GM21360 (cell line): ENCODE data around the gene ULK1.
"Not testable (repeated sequence)": the region's sequence is repeated elsewhere in the genome, so short reads cannot be mapped to it uniquely, and the experiment has no call there.

Source experiments
- ATAC-seq: cut with Tn5 transposase; IDR thresholded peaks from one replicate; pipeline ENCODE4 v1.9.1; 2021; ENCODE audit warnings: mild to moderate bottlenecking, moderate library complexity; ENCODE audit not compliant: unreplicated experiment

ULK1 gene

DNA sequence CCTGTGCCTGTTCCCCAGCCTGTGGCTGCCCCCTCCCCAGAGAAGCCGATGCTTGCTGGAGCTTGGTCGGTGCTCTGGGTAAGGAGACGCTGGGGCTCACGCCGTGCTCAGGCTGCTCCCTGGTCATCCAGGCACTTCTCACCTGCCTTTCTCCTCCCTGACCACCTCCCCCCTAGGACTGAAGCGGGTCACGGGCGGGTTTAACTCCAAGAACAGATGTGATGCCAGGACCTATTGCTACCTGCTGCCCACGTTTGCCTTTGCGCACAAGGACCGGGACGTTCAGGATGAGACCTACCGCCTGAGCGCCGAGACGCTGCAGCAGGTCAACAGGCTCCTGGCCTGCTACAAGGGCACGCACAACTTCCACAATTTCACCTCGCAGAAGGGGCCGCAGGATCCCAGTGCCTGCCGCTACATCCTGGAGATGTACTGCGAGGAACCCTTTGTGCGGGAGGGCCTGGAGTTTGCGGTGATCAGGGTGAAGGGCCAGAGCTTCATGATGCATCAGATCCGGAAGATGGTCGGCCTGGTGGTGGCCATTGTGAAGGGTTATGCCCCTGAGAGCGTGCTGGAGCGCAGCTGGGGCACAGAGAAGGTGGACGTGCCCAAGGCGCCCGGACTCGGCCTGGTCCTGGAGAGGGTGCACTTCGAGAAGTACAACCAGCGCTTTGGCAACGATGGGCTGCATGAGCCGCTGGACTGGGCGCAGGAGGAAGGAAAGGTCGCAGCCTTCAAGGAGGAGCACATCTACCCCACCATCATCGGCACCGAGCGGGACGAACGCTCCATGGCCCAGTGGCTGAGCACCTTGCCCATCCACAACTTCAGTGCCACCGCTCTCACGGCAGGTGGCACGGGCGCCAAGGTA lies 46.9 kb downstream of the ULK1 start:
- no peak for ATAC-seq

- ATAC-seq: no peak
Measured at GRCh38 chr12:131941987-131942341, 47.5 kb downstream of the ULK1 start.

- ATAC-seq: no peak
Measured at GRCh38 chr12:131942671-131943070, 48.2 kb downstream of the ULK1 start.

DNA sequence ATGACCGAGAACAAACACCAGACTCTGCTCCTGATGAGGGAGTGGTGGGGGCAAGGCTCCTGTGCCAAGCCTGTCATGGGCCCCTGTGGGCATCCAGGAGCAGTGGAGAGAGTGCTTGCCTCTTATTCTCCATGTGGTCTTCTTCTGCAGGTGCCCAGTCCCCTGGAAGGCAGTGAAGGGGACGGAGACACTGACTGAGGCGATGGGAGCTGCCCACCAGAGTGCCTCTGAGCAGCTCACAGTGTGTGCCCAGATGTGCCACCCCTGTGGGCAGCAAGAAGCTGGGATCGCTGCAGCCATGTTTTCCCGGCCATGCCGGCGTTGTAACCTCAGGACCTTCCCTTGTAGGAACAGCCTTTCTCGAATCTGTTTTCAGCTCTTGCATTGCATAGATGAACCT lies 49.0 kb downstream of the ULK1 start:
- no peak for ATAC-seq

DNA sequence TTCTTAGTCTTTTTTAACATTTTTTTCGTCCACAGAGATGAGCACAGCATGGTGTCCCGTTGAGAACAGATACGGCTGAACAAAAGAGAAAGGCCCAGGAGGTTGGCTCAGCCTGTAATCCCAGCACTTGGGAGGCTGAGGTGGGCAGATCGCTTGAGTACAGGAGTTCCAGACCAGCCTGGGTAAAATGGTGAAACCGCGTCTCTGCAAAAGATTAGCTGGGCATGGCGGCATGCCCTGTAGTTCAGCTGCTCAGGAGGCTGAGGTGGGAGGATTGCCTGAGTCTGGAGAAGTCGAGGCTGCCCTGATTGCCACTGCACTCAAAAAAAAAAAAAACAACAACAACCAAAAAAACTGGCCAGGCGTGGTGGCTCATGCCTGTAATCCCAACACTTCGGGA lies 49.5 kb downstream of the ULK1 start:
- no peak for ATAC-seq

DNA sequence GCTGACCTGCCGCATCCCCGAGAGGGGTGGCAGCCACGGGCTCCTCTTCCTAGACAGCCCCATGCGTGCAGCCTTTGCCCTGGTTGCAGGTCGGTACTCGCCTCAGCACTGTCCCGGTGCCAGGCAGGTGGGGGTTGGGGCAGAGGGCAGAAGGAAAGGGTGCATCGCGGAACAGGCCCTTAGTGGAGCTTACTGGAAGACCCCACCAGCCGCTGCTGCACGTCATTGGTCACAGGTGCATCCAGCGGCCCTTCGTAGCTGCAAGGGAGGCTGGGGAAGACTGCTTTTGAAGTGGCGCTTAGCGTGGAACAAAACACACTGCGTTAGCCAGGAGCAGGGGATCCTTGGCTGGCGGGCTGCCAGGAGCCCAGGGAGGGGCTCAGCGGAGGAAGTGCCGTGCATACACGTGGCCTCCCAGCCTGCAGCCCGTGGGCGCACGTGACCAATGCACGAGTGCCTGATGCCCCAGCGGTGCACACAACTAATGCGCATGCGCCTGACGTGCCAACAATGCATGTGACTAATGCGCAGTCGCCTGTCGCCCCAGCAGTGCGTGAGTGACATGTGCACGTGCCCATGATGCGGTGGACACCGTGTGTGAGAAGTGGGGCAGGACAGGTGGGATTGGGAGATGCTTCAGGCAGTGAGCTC lies 50.3 kb downstream of the ULK1 start:
- no peak for ATAC-seq

GRCh38 chr12:131946757-131947156 lies 52.3 kb downstream of the ULK1 start:
- no peak for ATAC-seq

- ATAC-seq: no peak
Measured at GRCh38 chr12:131947482-131948027, 53.1 kb downstream of the ULK1 start.

GRCh38 chr12:131948166-131948712 lies 53.8 kb downstream of the ULK1 start:
- no peak for ATAC-seq

- not testable (repeated sequence) for ATAC-seq
Measured at GRCh38 chr12:131948713-131949430, 54.5 kb downstream of the ULK1 start.

DNA sequence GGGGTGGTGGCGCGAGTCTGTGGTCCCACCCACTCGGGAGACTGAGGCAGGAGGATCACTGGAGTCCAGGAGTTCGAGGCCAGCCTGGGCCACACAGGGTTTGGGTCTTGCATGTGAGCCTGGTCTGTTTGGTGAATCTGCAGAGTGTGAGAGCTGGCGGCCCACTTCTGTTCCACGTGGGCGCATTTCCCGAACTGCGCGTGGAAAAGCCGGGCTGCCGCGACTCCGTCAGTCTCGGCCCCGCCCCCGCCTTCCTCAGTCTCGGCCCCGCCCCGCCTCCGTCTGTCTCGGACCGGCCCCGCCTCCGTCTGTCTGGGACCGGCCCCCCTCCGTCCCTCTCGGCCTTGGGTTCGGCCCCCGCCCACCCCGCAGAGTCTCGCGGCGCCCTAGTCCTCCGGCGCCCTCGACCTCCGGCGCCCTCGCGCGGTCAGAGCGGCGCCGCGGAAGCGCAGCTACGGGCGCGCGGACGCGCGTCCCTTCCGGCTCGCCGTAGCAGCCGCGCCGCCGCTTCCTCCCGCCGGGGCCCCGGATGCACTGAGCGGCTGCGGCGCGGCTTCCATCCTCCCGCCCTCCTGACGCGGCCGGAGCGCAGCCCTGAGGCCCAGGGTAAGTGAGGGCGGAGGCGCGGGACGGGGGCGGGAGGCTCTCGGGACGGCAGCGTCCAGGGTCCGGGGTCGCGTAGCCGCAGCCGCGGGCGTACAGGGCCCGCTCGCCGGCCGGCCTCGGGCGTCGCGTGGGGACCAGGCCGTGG lies 55.2 kb downstream of the ULK1 start, which contains the start of gene EP400:
Gene EP400, plus strand, starts transcription at position 512 of the 751 bp plus-strand sequence. CDS start 10,678 bp downstream, outside the sequence.
- ATAC-seq: peak; percentile 85

- peak; percentile 34 for ATAC-seq
Measured at GRCh38 chr12:131950182-131950913, 55.9 kb downstream of the ULK1 start.

DNA sequence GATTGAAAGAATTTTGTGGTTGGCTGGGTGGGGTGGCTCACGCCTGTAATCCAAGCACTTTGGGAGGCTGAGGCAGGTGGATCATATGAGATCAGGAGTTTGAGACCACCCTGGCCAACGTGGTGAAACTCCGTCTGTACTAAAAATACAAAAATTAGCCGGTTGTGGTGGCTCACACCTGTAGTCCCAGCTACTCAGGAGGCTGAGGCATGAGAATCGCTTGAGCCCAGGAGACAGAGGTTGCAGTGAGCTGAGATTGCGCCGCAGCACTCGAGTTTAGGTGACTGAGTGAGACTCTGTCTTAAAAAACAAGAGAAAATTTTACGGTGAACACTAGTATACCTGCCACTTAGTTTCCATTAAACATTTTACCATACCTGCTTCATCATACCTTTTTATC lies 59.4 kb downstream of the ULK1 start:
- ATAC-seq: not testable (repeated sequence)

GRCh38 chr12:131954460-131954859 lies 60.0 kb downstream of the ULK1 start:
- ATAC-seq: not testable (repeated sequence)

GRCh38 chr12:131959116-131959515 lies 64.7 kb downstream of the ULK1 start:
- ATAC-seq: no peak

DNA sequence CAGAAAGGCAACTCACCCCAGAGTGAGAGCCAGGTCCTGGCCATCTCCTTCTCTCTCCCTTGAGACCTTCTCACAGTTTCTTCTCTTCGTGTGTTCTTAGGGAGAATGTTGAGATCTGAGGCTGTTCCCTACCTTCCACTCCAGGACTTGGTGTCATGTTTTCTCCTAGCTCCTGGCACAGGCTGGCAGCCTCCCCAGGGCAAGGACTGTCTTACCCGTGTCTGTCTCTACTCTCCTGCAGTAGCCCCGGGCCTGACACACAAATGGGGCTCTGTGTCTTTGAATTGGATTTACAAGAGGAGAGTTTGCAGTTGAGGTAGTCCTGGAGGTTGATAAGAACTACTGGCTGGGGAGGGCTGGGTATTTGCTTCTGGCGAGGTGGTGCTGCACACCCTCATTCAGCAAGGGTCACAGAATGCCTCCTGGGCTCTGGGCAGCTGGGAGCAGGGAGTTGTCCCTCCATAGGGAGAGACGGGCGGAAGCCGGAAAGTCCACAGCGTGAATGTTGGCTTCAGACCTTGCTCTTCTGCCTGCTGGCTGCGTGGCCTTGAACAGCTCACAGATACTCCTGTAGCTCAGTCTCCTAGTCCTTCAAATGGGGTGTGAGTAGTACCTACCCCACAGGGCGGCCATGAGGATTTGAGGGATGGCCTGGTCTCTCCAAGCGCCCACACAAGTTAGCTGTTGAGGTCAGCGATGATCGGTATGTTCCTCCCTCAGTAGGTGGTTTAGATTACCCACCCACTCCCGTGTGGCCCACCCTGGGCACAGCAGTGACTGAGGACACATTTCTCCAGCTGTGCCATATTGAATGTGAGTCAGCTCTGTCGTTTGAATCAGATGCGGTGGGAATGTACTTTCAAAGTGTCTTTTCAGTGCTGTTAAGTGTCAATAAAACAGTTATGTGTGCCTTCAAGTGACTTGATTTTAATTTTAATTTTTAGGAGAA lies 65.5 kb downstream of the ULK1 start:
- ATAC-seq: no peak

DNA sequence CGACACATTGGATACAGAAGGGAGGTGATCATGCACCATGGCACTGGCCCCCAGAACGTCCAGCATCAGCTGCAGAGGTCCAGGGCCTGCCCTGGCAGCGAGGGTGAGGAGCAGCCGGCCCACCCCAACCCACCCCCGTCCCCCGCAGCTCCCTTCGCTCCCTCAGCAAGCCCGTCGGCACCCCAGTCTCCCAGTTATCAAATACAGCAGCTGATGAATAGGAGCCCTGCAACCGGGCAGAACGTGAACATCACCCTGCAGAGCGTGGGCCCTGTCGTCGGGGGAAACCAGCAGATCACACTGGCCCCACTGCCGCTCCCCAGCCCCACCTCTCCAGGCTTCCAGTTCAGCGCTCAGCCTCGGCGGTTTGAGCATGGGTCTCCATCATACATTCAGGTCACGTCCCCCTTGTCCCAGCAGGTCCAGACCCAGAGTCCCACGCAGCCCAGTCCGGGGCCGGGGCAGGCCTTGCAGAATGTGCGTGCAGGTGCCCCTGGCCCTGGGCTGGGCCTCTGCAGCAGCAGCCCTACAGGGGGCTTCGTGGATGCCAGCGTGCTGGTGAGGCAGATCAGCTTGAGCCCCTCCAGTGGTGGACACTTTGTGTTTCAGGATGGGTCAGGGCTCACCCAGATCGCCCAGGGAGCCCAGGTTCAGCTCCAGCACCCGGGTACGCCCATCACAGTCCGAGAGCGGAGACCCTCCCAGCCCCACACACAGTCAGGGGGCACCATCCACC lies 66.3 kb downstream of the ULK1 start:
- ATAC-seq: not testable (repeated sequence)

DNA sequence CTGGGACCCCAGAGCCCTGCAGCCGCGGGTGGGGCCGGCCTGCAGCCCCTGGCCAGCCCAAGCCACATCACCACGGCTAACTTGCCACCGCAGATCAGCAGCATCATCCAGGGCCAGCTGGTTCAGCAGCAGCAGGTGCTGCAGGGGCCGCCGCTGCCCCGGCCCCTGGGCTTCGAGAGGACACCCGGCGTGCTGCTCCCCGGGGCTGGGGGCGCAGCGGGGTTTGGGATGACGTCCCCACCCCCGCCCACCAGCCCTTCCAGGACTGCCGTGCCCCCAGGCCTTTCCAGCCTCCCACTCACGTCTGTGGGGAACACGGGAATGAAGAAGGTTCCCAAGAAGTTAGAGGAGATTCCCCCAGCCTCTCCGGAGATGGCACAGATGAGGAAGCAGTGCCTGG lies 66.9 kb downstream of the ULK1 start:
- not testable (repeated sequence) for ATAC-seq
